HEK293 (cell line): ENCODE measurements around the gene HSD11B1.

ENCODE experiments used
- CTCF ChIA-PET: fragments of 350-600 bp; formaldehyde crosslinking; extraction: SDS; loops from one replicate; lab custom pipeline; 2021; ENCODE audit warnings: antibody characterized with exemption; lab: Yijun Ruan, JAX
- POLR2A ChIA-PET: fragments of 300-600 bp; formaldehyde crosslinking; extraction: SDS; loops from one replicate; lab custom pipeline; 2020; ENCODE audit warnings: antibody characterized with exemption, inconsistent platforms; lab: Yijun Ruan, JAX
- H3K27ac ChIP-seq: fragments of 200-500 bp; sonication (Bioruptor generic); 2 replicates; pipeline ENCODE4 v1.5.1; 2014; ENCODE audit warnings: low read depth, low read length, control low read depth, inconsistent platforms; ENCODE audit errors: extremely low read depth
- H3K36me3 ChIP-seq, 2 experiments: fragments of 200-500 bp in 1 of 2; sonication (Bioruptor generic) in 1 of 2; 1 replicate in 1 of 2; 2 replicates in 1 of 2; pipeline ENCODE4 v1.5.1; 2014 to 2017; ENCODE audit warnings: inconsistent platforms in 2 of 2, low read length in 2 of 2; ENCODE audit not compliant: control insufficient read depth in 2 of 2, insufficient read depth in 1 of 2
- H3K4me1 ChIP-seq: fragments of 200-500 bp; sonication (Bioruptor generic); 2 replicates; pipeline ENCODE4 v1.5.1; 2014; ENCODE audit warnings: mild to moderate bottlenecking, low read length, inconsistent platforms; ENCODE audit not compliant: control insufficient read depth, insufficient read depth
- H3K4me3 ChIP-seq: 2 replicates; pipeline ENCODE4 v1.5.1; 2011; ENCODE audit warnings: low read depth, mild to moderate bottlenecking, control low read depth, low read length, moderate library complexity
- H3K9me3 ChIP-seq: fragments of 200-500 bp; sonication (Bioruptor generic); 2 replicates; pipeline ENCODE4 v1.5.1; 2014; ENCODE audit warnings: low read depth, low read length, inconsistent platforms; ENCODE audit not compliant: control insufficient read depth, insufficient read depth
- GLIS1 ChIP-seq: fragments of 450-650 bp; formaldehyde crosslinking; IDR thresholded peaks from 2 replicates; pipeline ENCODE4 v1.5.1; 2016; ENCODE audit warnings: missing biosample characterization, missing genetic modification characterization
- MEIS1 ChIP-seq: sonication (generic); formaldehyde crosslinking; IDR thresholded peaks from 2 replicates; pipeline ENCODE4 v1.8.1; 2022; ENCODE audit warnings: missing genetic modification reagents, mild to moderate bottlenecking, borderline replicate concordance
- PRDM2 ChIP-seq: fragments of 450-650 bp; formaldehyde crosslinking; IDR thresholded peaks from 2 replicates; pipeline ENCODE4 v1.5.1; 2016; ENCODE audit warnings: missing biosample characterization, missing genetic modification characterization, borderline replicate concordance
- TRIM28 ChIP-seq: IDR thresholded peaks from 2 replicates; pipeline ENCODE4 v1.6.1; 2011; ENCODE audit warnings: low read length, control low read depth, borderline replicate concordance
- YY1 ChIP-seq: fragments of 450-650 bp; formaldehyde crosslinking; IDR thresholded peaks from 2 replicates; pipeline ENCODE4 v1.5.1; 2018; ENCODE audit warnings: missing biosample characterization, missing genetic modification characterization
- ZBTB17 ChIP-seq: fragments of 450-650 bp; formaldehyde crosslinking; IDR thresholded peaks from 2 replicates; pipeline ENCODE4 v1.5.1; 2016; ENCODE audit warnings: missing biosample characterization, missing genetic modification characterization
- ZFP41 ChIP-seq: fragments of 450-650 bp; formaldehyde crosslinking; IDR thresholded peaks from 2 replicates; pipeline ENCODE4 v1.5.1; 2016; ENCODE audit warnings: missing biosample characterization, missing genetic modification characterization, borderline replicate concordance
- ZNF362 ChIP-seq: fragments of 450-650 bp; formaldehyde crosslinking; IDR thresholded peaks from 2 replicates; pipeline ENCODE4 v1.5.1; 2016; ENCODE audit warnings: missing biosample characterization, missing genetic modification characterization
- ZNF416 ChIP-seq: fragments of 450-650 bp; formaldehyde crosslinking; IDR thresholded peaks from 2 replicates; pipeline ENCODE4 v1.5.1; 2016; ENCODE audit warnings: missing biosample characterization, missing genetic modification characterization
- ZNF501 ChIP-seq: fragments of 450-650 bp; formaldehyde crosslinking; IDR thresholded peaks from 2 replicates; pipeline ENCODE4 v1.5.1; 2016; ENCODE audit warnings: missing biosample characterization, missing genetic modification characterization
- ZNF529 ChIP-seq: fragments of 450-650 bp; formaldehyde crosslinking; IDR thresholded peaks from 2 replicates; pipeline ENCODE4 v1.5.1; 2017; ENCODE audit warnings: missing genetic modification characterization, missing biosample characterization; ENCODE audit not compliant: insufficient replicate concordance
- ZNF544 ChIP-seq: fragments of 450-650 bp; formaldehyde crosslinking; IDR thresholded peaks from 2 replicates; pipeline ENCODE4 v1.5.0; 2017; ENCODE audit warnings: missing biosample characterization, missing genetic modification characterization
- ZNF704 ChIP-seq: fragments of 450-650 bp; formaldehyde crosslinking; IDR thresholded peaks from 2 replicates; pipeline ENCODE4 v1.5.1; 2016; ENCODE audit warnings: missing biosample characterization, missing genetic modification characterization
- ZNF792 ChIP-seq: fragments of 450-650 bp; formaldehyde crosslinking; IDR thresholded peaks from 2 replicates; pipeline ENCODE4 v1.5.1; 2016; ENCODE audit warnings: missing biosample characterization, missing genetic modification characterization
- TF ChIP-seq, protein P1 (sequence below): fragments of 450-650 bp; formaldehyde crosslinking; IDR thresholded peaks from 2 replicates; pipeline ENCODE4 v1.5.1; 2016; ENCODE audit warnings: missing biosample characterization, missing genetic modification characterization

Gene HSD11B1

GRCh38 chr1:209732725-209733124 is 28.1 kb downstream of the HSD11B1 start (continued):
- no peak for TF ChIP-seq ZNF529
- TF ChIP-seq ZFP41 (tag by site-specific recombination), result no peak
- no peak for TF ChIP-seq PRDM2 (tag by site-specific recombination)
- no peak for TF ChIP-seq GLIS1
- TF ChIP-seq ZNF544 (tag by site-specific recombination), result no peak
- no peak for TF ChIP-seq ZNF704 (tag by site-specific recombination)
- no peak for TF ChIP-seq ZBTB17 (tag by site-specific recombination)
- no peak for TF ChIP-seq ZNF416
- no peak for TF ChIP-seq ZNF792 (tag by site-specific recombination)
- TF ChIP-seq YY1 (tag by site-specific recombination), result no peak
- TF ChIP-seq, protein P1, sequence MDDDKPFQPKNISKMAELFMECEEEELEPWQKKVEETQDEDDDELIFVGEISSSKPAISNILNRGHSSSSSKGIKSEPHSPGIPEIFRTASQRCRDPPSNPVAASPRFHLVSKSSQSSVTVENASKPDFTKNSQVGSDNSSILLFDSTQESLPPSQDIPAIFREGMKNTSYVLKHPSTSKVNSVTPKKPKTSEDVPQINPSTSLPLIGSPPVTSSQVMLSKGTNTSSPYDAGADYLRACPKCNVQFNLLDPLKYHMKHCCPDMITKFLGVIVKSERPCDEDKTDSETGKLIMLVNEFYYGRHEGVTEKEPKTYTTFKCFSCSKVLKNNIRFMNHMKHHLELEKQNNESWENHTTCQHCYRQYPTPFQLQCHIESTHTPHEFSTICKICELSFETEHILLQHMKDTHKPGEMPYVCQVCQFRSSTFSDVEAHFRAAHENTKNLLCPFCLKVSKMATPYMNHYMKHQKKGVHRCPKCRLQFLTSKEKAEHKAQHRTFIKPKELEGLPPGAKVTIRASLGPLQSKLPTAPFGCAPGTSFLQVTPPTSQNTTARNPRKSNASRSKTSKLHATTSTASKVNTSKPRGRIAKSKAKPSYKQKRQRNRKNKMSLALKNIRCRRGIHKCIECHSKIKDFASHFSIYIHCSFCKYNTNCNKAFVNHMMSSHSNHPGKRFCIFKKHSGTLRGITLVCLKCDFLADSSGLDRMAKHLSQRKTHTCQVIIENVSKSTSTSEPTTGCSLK (tag by site-specific recombination), result no peak
- TF ChIP-seq TRIM28, result no peak

- Histone ChIP-seq H3K4me3 (no peak overlapping the region), H3K9me3 (no peaks in the 10 kb centered on the region), H3K4me1 (no peaks in the 10 kb centered on the region), H3K27ac (no peak overlapping the region), H3K36me3 (no peaks in the 10 kb centered on the region)
- TF ChIP-seq ZNF362 (no peak), MEIS1 (CRISPR knock-in tag) (no peak), ZNF501 (tag by site-specific recombination) (no peak)
- ChIA-PET CTCF (interaction anchor here (0.7 to 4.4 kb wide), 2 partner anchors 14 to 1743 kb away, joined by 3 to 28 read pairs; no protein-coding TSS in a partner anchor), POLR2A (no interaction called here)
Measured at GRCh38 chr1:209733409-209734192, 29.0 kb downstream of the HSD11B1 start.
